ENCODE results near the gene ITPKB.
A peak's percentile ranks its signal among the peaks of the same experiment; 100 is the strongest.
"Not testable (repeated sequence)": the region's sequence is repeated elsewhere in the genome, so short reads cannot be mapped to it uniquely, and the experiment has no call there.

ITPKB gene

DNA sequence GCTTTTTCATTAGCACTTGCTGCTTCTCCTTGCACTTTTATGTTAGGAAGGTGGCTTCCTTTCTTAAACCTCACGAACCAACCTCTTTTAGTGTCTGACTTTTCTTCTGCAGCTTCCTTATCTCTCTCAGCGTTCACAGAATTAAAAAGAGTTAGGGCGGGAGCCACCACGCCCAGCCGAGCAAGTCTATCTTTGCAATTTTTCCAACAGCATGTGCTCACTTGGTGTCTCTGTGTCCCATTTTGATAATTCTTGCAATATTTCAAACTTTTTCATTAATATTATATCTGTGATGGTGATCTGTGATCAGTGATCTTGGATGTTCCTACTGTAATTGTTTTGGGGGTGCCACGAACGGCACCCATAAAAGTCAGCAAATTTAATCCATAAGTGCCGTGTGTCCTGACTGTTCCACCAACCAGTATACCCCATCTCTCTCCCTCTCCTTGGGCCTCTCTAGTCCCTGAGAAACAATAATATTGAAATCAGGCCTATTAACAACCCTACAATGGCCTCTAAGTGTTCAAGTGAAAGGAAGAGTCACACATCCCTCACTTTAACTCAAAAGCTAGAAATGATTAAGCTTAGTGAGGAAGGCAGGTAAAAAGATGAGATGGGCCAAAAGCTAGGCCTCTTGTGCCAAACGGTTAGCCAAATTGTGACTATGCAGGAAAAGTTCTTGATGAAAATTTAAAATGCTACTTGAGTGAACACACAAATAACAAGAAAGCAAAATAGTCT lies 15.9 kb upstream of the ITPKB start:
- no peak for DNase-seq (ENCODE audit: low read depth in 2 of 2)

DNA sequence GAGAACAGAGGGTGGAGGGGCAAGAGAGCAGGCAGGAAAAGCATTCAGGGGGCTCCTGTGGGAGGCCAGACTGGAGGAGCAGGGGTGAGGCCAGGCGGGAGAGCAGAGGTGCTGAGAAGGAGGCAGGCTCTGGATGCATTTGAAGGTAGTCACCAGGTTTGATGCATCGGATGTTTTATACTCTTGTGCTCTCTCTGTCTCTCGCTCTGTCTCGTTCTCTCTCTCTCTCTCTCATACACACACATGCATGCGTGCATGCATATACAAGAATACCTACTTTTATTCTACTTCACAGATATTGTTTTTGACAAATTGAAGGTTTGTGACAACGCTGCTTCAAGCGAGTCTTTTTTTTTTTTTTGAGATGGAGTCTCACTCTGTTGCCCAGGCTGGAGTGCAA lies 15.0 kb upstream of the ITPKB start:
- no peak for DNase-seq (ENCODE audit: low read depth in 2 of 2)

DNA sequence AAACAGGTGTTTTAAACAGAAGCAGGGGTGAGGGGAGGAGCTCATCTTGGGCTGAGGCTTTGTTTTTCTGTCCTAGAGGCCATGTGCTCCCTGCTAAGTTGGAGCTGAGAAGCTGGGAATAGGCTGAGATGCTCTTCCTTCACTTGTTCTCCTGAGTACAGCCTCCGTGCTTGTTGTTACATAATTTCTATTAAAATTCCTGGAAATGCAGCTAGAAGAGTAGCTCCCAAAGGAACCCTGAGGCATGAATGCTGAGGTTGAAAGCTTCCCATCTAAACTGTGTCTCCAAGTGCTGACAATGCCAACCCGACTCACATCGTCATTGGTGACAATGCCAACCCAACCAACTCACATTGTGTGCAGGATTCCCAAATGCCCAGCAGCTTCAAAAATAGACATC lies 12.6 kb upstream of the ITPKB start:
- no peak for DNase-seq (ENCODE audit: low read depth in 2 of 2)

DNA sequence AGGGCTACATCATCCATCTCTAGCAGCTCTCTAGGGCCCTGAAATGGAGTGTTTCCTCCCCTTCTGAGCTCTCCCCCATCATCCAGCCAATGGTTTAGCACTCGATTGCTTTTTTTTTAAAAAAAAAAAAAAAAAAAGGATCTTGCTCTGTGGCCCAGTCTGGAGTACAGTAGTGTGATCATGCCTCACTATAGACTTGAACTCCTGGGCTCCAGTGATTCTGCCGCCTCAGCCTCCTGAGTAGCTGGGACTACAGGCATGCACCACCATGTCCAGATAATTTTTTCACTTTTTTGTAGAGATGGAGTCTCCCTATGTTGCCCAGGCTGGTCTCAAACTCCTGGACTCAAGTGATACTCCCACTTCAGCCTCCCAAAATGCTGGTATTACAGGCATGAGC lies 12.1 kb upstream of the ITPKB start:
- DNase-seq (ENCODE audit: low read depth in 2 of 2): no peak

DNA sequence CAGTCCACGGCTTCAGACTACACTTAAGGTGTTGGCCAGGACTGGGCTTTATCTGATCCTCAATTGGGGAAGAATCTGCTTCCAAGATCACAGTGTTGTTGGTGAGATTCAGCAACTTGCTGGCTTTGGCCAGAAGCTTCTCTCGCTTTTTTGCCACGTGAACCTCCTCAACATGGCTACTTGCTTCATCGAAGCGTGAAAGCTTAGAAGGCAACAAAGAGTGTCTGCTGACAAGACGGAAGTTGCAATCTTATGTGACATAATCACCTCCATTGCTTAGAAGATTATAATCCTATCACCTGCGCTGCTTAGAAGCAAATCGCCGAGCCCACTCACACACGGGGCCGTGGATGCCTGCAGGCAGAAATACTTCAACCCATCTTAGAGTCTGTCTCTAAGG lies 10.4 kb upstream of the ITPKB start:
- no peak for DNase-seq (ENCODE audit: low read depth in 2 of 2)

DNA sequence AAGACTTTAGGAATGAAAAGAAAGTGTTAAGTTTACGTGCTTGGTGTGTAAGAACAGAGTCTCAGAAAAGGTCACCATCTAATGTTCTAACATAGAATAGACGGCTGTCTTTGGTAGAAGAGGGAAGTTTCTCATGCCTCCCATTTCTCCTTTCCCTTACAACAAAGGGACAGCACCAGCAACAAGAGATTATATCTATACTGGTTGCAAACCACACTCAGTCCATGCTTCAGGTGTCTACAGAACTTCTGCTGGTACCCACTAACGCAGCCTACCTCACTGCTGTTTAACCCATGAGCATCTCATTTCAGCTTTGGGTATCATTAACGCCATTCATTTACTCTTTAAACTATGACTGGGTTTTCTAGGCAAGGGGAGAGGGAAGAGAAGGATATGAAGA lies 9.2 kb upstream of the ITPKB start:
- DNase-seq (ENCODE audit: low read depth in 2 of 2): no peak

DNA sequence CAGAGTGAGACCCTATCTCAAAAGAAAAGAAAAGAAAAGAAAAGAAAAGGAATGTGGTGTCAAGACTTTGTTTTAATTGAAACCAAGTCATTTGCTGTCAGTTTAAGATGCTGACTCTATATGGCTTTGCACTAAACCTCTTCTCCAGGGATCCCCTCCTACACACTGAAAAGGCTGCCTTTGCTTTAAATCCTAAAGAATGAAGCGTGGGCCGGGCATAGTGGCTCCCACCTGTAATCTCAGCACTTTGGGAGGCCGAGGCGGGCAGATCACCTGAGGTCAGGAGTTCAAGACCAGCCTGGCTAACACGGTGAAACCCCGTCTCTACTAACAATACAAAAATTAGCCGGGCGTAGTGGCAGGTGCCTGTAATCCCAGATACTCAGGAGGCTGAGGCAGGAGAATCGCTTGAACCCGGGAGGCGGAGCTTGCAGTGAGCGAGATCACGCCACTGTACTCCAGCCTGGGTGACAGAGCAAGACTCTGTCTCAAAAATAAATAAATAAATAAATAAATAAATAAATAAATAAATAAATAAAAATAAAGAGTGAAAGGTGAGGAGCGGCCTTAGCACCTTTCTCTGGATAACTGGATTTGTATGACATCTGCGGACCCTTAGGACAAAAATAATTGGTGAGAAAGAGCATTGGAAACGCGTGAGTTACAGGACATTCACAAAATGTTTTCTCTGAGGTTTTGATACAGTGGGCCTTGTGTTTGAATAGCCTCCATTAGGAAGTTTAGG lies 8.6 kb upstream of the ITPKB start:
- DNase-seq (ENCODE audit: low read depth in 2 of 2): not testable (repeated sequence)

DNA sequence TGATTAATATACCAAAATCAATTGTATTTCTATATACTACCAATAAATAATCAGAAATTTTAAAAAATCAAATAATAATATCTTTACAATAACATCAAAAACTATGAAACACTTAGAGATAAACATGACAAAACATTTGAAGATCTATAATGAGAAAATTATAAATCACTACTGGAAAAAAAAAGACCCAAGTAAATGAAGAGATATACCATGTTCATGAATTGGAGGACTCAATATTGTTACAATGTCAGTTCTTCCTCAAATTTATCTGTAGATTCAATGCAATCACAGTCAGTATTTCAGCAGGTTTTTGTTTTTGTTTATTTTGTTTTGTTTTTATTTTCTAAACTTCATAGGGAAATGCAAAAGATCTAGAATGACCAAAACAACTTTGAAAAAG lies 4.2 kb upstream of the ITPKB start:
- DNase-seq (ENCODE audit: low read depth in 2 of 2): no peak

DNA sequence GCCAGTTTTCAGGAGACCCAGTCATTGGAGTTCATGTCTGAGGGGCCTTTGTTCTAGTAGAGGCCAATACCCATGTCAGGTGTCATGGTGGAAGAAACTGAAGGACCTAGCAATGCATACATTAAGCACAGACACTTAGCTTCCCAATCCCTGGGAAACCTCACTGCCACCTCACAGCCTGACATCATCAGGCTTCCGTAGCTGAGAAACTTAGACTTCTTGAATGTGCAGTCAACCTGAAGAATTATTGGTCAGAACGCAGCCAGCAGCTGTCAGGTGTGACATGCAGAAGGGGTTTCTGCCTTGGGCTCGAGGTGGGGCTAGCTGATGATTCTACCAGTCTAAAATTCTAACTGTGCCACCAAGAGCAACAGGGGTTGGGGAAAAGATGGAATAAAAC lies 1.9 kb upstream of the ITPKB start:
- DNase-seq (ENCODE audit: low read depth in 2 of 2): no peak

DNA sequence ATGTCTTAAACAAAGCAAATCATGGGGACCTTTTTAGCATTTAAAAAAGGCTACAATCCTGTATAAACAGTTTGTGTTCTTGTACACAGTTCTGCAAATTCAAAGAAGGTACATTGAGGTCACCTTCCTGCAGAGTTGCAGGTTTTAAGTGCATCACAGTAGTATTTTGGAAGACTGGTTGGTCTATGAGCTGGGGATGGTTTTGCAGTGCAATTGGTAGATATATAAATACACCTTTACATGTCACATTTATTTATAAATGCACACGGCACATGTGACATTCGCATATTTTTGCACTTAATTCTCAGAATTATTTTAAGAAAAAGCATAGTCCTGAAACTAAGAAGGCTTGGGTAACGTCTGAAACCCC lies 599 bp upstream of the ITPKB start:
- DNase-seq (ENCODE audit: low read depth in 2 of 2): no peak

DNA sequence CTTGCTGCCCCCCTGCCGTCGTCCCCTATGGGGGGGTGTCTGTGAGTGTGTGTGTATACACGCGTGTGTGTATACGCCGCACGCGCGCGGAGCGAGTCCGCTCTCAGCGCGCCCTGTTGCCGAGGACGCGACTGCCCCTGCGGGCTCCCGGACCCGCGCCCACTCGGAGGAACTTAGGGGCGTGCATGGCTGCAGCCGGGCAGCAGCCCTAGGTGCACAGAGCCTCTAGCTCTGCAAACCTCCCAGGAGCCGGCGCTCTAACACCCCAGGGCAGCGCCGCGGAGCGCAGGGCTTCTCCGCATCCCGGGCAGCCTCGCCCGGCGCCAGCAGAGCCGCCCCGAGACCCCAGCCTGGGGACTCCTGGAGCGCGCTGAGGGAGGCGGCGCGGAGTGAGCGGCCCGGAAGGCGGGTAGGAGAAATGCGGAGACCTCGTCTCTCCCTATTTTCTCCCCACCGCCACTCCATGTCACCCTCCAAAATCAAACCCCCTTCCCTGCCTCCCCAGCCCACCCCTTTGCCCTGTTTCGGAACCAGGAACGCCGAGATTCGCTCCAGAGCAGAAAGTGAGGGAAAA lies 574 bp downstream of the ITPKB start:
- no peak for DNase-seq (ENCODE audit: low read depth in 2 of 2)

DNA sequence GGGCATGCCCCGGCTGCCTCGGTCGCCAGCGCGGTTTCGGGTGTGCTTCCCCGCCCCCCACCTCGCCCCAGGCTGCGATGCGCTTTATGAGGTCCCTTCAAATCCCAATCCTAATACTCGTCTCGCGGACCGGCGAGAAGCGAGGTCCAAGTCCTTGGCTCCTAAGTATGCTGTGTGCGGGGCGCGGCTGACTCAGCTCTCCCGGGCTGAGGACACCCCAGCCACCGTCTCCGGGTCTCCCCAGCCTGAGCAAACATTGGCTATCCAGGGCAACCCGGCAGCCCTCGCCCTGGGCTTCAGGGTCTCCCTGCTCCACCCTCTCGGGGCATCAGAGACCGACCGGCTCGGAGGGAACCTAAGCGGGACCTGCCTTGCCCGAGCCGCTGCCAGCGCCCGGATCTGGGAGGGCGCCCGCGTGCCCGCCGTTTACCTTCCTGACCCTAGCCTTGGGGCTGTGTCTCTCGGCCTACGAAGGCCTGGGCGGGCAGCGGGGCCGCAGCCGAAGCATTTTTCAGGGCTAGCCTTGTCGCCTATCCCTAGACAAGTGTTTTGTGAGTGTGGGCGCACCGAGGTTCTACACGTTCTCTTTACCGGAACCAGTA lies 1.2 kb downstream of the ITPKB start:
- peak in 1 of 2 donors; percentile 37 for DNase-seq (ENCODE audit: low read depth in 2 of 2)

DNA sequence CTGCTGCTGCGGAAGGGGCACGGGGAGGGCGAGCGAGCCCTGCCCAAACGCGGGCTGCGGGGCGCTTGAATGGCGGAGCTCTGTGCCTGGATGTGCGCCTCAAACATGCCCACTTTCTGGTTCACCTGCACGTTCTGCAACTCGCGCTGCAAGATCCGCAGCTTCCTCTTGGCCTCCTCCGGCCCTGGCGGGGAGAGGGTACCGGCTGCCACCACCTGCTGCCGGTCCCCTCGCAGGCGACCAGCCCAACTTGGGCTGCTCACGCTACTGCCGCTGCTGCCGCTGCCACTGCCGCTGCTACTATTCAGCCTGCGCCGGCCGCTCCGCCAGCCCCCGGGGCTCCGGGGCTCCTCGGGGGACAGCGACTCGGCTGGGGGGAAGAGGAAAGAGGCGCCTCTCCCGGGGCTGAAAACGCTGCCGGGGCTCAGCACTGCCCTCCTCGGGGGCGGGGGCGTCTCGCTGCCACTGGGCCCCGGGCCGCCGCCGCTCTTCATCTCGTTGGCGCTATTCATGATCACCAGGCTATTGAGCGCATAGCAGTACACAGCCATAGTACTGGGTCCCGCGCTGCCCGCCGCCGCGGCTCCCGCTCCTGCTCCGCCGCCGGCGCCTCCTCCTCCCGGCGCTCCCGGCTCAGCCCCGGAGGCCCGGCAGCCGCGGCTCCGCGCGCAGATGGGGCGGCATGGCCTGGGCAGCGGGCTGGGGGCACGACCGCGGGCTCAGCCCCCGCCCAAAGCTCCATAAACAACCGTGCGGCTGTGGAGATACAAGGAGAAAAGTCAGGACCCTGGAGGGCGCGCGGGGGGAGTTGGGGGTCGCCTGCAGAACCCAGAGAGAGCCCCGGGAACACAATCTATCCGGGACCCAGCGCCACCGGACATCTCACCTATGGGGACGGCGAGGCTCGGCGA lies 1.9 kb downstream of the ITPKB start:
- DNase-seq (ENCODE audit: low read depth in 2 of 2): peak in 1 of 2 donors; percentile 39

DNA sequence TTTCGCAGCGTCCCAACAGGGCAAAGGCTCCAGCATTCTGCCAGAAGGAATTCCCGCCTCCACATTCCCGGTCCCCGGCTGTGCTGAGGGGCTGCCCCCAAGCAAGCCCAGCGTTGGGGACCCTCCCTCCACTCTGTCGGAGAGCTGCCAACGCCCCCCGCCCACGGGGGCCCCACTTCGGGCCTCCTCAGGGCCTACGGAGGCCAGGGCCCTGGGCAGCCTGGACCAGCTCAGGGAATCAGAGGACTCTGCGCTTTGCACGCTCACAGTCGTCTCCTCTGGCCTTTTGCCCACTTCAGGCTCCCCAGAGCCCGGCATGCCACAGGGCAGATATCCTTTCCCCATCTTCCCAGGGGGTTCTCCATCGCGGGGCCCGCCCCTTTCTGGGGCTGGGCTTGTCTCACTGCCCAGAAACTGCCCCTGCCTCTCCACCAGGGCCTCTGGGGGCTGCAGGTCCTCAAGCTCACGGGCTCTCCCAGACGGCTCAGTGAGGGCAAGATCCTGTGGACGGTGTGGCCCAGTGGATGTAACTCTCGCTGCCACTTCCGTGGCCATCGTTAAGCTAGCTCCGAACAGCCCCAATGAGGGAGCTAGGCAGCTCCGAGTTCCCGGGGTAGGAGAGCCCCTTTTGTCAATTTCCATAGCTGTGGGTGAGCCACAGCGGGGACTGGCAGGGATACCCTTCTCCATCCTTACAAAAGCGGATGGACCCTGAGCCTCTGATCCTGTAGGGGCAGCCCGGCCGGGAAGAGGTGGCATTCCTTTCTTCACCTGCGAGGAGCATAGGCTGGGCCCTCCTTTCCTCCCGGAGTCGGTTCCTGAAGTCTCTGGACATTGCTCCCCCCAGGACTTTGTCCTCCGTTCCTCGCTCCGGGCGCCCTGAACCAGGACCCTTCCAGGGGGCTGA lies 2.8 kb downstream of the ITPKB start:
- no peak for DNase-seq (ENCODE audit: low read depth in 2 of 2)

DNA sequence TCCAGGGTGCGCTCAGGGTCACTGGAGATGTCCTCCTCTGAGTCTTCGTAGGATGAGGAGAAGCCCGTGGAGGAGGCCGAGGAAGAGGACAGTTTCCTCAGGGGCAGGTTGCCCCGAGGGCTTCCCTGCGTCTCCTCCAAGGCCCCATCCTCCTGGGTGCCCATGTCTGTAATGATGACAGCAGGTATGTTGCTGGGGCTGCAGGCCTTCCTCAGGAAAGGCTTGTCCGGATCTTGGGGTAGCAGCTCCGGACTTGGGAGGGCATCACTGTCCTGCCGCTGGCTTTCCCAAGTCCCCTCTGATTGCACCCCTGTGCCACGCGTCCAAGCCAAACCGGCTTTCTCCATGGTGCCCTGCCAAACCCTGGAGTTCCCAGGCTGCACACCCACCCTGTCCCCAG lies 3.5 kb downstream of the ITPKB start:
- no peak for DNase-seq (ENCODE audit: low read depth in 2 of 2)

DNA sequence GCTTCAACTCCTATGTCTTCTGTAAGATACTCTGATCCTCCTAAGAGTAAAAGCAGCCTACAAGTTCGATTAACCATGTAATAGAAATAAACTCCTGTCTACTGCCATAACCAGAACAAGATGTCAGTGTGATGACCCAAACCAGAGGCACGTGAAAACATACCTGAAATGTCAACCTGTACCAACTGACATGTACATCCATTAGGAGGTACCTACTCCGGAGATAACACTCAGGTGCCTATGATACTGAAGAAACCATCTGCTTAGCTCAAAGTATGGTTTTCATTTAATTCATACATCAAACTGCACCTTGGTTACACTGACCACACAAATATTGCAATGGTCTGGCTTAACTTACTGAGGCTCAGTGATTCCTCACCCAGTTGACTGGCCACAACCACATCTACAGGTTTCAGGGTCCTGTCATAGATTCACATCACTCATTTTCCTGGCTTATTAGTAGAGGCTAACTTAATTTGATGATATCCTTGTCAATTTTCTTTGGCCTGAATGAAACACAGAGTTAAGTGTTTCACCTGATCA lies 4.4 kb downstream of the ITPKB start:
- DNase-seq (ENCODE audit: low read depth in 2 of 2): no peak

DNA sequence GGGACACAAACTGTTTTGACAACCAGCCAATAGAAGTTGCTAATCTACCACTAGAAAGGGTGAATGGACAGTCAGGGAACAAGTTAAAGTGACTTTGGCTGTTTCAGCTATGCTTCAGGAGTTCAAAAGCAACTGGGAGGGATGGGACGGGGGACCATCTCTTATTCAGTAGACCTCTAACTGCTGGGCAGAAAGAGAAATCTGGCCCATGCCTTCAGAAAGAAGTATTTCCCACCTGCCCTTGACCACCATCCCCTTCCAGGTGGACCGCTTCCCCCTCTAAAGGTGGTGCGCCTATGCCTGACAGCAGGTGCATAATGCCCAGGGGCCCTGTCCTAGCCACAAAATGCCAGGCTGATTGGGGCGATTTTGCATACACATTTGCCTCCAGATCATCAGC lies 5.2 kb downstream of the ITPKB start:
- DNase-seq (ENCODE audit: low read depth in 2 of 2): no peak

DNA sequence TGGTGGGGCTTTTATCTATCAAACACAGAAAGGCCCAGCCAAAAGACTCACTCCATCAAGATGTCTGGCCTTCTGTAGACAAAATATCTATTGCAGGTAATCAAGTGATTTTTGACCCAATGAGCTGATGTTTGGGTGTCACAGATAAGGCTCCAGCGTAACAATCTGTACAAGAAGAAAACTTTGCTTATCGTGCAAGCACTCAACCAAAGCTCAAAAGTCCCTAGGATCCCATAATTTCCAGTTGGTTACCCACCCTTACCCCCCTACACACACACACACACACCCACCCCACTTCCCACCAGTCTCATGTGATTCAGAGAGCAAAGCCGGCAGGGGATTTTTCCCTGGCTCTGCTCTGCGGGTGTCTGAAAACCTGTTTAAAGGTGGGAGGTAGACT lies 5.8 kb downstream of the ITPKB start:
- peak in 1 of 2 donors; percentile 30 for DNase-seq (ENCODE audit: low read depth in 2 of 2)

DNA sequence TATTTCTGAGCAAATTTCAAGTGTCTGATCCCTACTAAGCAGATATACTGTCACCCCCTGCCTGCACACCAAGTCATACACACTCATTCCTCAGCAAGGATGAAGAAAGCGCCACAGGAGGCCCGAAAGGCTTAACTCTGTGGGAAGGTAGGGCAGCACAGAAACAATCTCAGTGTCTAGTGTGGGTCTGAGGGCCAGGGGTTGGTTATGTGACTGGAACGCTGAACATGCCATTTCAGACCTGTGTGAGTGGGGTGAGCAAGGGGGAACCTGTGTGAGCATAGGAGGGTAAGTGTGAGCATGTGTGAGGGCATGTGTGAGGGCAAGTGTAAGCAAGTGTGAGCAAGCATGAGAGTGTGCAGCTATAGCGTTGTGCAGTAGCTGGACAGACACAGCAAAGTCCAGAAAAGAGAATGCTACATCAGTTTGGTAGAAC lies 6.2 kb downstream of the ITPKB start:
- no peak for DNase-seq (ENCODE audit: low read depth in 2 of 2)

DNA sequence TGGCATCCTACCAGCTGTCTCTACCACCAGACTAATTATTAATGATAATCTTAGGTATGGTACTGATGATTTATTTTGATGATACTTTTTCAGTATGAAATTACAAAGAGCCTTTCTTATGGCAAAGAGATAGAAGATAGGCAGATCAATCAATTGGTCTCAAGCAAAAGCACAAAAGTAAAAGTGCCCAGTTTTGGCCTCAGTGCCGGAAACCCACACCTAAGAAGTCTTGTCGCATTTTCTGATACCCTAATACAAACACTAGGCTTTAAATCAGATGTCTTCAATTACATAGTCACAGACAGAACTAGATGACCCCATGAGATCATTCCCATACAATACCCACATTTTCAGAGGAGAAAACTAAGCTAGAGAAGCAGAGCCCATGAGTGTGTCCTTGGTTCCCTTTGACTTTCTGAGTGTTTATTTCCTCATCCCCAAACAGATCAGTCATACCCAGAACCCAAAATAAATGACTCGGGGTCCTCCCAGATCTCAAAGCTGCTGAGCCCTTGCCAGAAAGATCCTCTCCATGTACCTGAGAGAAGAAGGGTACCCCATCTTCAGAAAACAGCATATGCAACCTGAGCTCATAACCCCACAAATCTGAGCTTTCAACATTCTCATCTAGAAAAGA lies 7.7 kb downstream of the ITPKB start:
- DNase-seq (ENCODE audit: low read depth in 2 of 2): no peak

Measured in stimulated activated CD8-positive, alpha-beta memory T cell treated with anti-CD3 and anti-CD28 coated beads, Interleukin-7, amount 100 ng/mL, for 4 hours (primary cell).